Activated CD4-positive, alpha-beta T cell treated with anti-CD3 and anti-CD28 coated beads for 48 hours (primary cell): Measurements from ENCODE around the gene PAIP2.
A peak's percentile ranks its signal among the peaks of the same experiment; 100 is the strongest.
"Not testable (repeated sequence)": the region's sequence is repeated elsewhere in the genome, so short reads cannot be mapped to it uniquely, and the experiment has no call there.

Experiments used
- DNase-seq: peaks from one replicate; pipeline ENCODE4 v3.0.0-alpha.2; 2020

PAIP2 gene

DNA sequence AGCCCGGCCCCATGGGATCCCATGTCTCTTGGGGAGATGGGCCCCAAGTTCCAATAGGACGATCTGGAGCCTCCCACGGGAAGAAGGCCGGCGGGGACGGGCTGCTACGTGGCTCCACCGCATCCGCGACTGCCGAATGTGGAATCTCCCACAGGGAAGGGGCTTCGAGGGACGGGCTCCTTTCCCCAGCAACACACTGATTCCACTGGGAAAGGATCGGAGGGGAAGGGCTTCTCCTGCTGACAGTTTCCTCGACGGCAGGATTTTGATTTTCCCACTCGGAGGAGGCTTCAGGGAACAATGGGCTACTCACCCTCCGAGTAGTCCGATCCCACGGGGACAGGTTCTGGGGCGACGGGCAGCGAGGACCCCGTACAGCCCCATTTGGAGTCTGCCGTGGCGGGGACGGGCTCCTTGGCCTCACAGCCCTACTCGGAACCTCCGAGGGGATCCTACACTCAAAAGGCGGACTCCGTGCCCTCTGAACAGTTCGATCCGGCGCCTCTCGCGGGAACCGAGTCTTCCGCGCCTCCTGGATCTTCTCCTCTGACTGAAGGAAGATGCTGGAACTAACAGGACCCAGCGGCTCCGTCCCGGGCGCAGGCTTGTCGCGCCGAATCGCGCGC lies 52.0 kb downstream of the PAIP2 start:
- no peak for DNase-seq

- DNase-seq: no peak
Measured at GRCh38 chr5:139394123-139394653, 52.5 kb downstream of the PAIP2 start.

DNA sequence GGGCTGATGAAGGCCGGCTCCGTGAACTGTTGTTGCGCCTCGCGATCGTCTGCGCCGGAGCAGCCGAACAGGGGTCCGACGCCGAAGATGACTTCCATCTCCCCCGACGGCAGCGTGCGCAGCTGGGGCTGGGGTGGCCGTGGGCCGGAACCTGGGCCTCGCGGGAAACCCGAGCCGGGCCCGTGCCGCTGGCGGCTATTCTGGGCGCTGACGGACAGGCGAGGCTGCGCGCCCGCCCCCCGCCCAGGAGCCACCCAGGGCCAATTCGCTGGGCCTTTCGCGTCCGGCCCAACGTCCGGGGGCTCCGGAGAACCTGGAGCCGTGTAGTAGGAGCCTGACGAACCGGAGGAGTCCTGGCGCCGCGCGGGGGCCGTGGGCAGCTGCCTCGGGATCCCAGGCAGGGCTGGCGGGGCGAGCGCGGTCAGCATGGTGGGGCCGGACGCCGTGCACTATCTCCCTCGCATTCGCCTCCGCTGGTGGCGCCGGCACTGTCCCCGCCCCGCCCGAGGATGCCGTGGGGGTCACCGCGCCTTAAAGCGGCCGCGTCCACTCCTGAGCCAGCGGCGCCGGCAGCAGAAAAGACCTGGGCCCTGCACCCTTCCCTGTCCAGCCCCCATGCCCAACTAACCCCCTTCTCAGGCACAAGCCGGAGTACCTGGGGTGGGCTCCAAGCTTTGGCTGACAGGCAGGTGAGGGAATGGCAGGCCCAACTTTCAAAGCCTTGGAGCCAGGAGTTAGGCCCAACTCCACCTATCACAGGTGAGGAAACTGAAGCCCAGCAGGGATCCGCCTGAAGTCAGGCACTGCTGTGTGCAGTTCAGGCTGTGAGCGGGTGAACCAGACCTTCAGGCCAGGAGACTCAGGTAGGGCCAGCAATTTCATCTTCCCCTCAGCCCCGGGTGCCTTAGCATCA lies 53.3 kb downstream of the PAIP2 start, which contains the start of gene PROB1:
Gene PROB1, minus strand, starts transcription at position 451 of the 913 bp plus-strand sequence. Its CDS starts 23 bp downstream, at position 428.
- no peak for DNase-seq

GRCh38 chr5:139395844-139396640 lies 54.4 kb downstream of the PAIP2 start:
- no peak for DNase-seq

- no peak for DNase-seq
Measured at GRCh38 chr5:139396691-139397090, 55.0 kb downstream of the PAIP2 start.

GRCh38 chr5:139397921-139398320 lies 56.3 kb downstream of the PAIP2 start:
- no peak for DNase-seq

GRCh38 chr5:139399501-139400121 lies 58.0 kb downstream of the PAIP2 start:
- DNase-seq: no peak

DNA sequence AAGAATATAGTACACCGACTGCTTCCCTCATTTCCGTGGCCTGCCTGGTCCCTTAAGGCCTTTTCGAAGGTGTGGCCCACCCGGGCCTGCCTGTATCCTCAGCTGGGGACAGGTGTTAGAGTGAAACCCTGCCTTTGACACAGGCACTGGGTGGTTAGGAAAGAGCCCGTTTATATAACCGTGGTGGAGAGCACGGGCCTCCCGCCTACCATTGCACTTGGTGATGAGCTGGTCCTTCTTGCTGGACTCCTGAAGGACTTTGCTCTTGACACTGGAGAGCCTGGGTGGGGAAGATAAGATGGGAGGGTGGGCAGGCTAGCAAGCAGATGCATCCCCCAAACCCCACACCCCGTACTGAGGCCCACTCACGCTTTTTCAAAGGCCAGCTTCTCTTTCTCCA lies 59.9 kb downstream of the PAIP2 start:
- DNase-seq: no peak

DNA sequence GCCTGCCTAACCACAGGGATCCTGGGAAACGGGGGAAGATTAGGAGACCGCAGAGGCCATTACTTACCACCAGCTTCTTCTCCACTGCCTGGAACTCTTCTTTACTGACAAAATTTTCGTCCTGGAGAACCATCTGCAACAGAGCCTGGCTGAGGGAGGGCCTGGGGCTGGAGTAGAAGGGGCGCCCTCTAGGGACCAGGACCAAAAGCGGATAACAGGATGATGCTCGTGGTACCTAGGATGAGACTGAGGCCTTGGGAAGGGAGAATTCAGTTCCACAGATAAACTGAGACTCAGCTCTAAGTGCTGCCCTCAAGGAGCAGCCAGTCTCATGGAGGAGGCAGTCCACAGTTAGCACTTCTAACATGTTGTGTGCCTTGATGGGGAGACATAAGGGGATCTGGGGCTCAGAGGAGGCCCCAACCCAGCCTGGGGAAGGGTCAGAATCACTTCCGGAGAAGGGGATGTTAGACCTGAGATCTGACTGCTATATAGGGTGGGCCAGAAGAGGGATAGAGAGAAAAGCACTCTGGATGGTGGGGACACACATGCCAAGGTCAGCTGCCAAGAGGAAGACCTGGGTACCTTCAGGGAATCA lies 61.0 kb downstream of the PAIP2 start:
- DNase-seq: no peak

DNA sequence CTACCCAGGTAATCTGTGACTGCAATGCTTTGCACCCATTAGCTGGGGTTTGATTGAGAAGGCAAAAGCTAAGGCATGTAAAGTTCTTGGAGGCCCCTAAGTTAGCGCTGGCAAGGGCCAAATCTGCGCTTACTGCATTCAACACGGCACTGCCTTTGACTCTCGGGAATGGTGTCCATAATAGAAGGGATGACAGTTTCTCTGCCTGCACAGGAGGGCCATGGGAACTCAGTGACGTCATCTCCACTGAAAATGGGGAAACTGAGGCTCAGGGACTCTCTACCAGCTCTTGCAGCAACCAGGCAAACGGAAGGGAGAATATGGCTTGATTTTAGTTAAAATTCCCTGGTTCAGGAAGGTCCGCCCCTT lies 61.7 kb downstream of the PAIP2 start:
- no peak for DNase-seq

GRCh38 chr5:139403787-139404483 lies 62.3 kb downstream of the PAIP2 start, which contains the start of gene SPATA24:
TSS of gene SPATA24 (minus strand) at chr5:139404089. CDS start at chr5:139404060, 29 bp downstream.
- peak; percentile 99 for DNase-seq

GRCh38 chr5:139404484-139404840 lies 62.8 kb downstream of the PAIP2 start:
- DNase-seq: no peak

DNA sequence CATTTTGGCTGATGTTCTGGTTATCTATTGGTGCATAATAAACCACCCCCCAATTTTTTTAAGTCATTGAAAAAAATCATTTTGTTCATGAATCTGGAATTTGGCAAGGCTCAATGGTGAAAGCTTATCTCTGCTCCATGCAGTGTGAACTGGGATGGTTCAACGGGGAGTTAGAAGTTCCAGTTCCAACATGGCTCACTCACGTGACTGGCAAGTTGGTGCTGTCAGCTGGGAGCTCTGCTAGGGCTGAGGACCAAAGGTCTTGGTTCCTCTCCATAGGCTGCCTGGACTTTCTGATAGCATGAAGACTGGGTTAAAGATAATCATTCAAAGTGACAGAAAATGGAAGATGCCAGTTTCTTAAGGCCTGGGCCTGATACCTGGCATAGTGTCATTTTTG lies 65.3 kb downstream of the PAIP2 start:
- no peak for DNase-seq

- no peak for DNase-seq
Measured at GRCh38 chr5:139407517-139407916, 65.9 kb downstream of the PAIP2 start.

- no peak for DNase-seq
Measured at GRCh38 chr5:139408191-139408590, 66.5 kb downstream of the PAIP2 start.

DNA sequence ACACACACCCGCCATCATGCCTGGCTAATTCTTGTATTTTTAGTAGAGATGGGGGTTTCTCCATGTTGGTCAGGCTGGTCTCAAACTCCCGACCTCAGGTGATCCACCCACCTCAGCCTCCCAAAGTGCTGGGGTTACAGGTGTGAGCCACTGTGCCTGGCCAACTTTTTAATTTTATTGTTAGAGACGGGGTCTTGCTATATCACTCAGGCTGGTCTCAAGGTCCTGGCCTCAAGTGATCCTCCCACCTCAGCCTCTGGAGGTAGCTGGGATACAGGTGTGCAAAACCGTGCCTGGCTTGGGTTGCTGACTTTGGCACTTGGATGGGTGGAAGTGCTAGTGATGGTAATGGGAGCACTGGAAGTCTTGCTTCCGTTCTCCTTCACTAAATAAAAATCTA lies 67.5 kb downstream of the PAIP2 start:
- not testable (repeated sequence) for DNase-seq

DNA sequence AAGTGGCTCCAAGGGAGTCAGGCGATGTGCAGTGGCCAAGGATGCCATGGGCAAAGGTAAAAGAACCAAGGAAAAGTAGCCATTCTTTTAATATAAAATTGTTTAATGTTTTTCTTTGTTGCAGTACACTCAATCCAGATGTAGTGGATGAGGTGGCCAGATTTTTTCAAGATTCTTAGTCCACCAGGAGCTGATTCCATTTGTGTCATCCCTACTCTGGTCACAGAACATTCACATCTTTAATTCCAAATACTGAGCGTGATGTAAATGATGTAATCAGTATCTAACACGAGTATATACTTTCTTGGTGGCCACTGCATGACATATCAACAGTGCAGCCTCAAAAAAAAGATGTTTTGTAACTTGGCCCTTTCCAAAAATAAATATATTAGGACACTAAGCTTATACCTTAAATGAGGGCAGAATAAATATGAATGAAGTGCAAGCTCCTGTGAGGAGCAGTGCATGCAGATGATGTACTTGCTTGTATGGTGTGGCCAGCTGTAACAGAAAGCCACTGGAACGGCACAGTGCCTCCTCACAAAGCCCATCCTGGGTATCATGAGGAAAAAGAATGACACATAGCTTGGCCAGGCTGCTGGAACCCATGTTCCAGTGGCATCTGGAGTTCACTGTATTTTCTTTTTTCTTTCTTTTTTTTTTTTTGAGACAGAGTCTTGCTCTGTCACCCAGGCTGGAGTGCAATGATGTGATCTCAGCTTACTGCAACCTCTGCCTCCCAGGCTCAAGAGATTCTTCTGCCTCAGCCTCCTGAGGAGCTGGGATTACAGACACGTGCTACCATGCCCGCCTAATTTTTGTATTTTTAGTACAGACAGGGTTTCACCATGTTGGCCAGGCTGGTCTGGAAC lies 68.7 kb downstream of the PAIP2 start:
- no peak for DNase-seq

DNA sequence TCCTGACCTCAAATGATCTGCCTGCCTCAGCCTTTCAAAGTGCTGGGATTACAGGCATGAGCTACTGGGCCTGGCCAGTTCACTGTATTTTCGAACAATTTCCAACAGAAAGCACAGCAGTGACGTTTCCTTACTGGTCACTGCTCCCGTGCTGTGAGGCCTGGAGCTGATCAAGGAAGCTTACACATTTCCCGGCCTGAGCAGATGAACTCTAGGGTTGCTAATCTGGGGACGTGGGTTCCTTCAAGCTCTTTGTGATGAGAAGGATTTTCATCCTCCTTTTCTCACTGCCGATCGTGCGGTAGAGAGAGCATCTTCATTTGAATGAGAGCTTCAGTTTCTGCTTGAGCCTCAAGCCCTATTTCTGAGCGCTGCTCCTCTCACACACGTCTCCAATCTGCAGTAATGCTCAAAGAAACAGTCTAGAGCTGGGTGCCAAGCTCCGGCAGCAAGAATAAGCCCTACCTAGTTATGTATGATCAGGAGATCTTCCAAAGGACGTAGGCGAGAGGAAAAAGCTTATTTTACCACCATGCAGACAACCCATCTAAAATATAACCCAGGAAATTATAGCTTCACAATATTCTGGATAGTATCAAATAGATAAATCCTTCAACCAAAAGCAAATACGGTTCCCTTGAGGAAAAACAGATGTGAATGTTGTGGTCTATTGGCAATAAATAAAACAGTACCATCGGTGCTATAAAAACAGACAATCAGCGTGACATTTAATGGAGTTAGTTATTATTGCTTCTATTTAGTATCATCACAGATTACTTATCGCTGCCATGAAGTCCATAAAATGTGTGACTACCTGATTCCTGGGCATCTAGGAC lies 69.6 kb downstream of the PAIP2 start:
- no peak for DNase-seq

GRCh38 chr5:139413153-139413552 lies 71.5 kb downstream of the PAIP2 start:
- DNase-seq: no peak

DNA sequence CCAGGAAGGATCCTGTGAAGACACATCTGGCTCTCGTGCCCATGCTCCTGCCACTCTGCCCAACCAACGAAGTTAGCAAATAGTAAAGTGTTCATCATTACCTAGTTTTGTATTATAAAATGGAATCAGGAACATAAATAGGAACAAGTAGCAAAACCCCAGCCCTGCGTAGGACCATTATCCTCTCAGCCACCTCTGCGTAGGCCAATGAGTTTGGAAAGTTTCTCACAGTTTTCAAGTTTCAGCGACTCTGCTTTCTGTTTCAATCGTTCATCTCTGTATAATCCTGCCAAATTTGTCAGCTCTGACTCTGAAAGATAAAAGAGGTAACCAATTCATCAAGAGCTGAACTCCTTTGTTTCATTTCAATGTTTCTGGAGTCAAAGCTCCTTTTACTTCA lies 72.3 kb downstream of the PAIP2 start:
- peak; percentile 52 for DNase-seq
